ENCODE data around the gene ZNF407.

DNA sequence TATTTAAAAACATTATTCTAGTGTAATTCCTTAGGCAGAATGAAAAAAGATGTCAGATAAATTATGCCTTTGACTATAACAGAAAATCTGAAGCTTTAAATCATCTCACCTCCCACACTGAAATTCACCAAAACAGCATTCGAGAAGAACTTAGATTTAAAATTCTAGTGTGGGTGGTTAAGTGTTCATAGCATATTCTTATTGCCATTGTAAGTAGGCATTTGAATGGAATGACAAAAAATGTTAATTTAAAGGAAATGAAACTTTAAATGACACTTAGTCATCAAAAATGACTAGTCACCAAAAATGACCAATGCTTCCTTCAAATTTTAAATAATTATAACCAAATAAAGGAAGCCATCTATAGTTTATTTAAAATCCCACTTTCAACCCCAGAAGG, 7.0 kb upstream of the ZNF407 start:
- TF ChIP-seq, protein P1, sequence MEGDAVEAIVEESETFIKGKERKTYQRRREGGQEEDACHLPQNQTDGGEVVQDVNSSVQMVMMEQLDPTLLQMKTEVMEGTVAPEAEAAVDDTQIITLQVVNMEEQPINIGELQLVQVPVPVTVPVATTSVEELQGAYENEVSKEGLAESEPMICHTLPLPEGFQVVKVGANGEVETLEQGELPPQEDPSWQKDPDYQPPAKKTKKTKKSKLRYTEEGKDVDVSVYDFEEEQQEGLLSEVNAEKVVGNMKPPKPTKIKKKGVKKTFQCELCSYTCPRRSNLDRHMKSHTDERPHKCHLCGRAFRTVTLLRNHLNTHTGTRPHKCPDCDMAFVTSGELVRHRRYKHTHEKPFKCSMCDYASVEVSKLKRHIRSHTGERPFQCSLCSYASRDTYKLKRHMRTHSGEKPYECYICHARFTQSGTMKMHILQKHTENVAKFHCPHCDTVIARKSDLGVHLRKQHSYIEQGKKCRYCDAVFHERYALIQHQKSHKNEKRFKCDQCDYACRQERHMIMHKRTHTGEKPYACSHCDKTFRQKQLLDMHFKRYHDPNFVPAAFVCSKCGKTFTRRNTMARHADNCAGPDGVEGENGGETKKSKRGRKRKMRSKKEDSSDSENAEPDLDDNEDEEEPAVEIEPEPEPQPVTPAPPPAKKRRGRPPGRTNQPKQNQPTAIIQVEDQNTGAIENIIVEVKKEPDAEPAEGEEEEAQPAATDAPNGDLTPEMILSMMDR (IDR thresholded peaks at IDR 0.05) = no peak
- no peak for TF ChIP-seq POLR2A (IDR thresholded peaks at IDR 0.05)

Data from heart left ventricle (tissue), 13 donors.